ENCODE data around the gene RTRAF. TPM values are rescaled to one million over a fixed set of nuclear protein-coding genes. Genes with fewer than 3 reads are reported as not detected.

RTRAF gene
- total and polyA plus RNA-seq, 2 of the 8 experiments (the other 6 are each of a cell fraction or from before 2014, with no cell fraction given) = 149 to 359 TPM

GRCh38 chr14:51963286-51963685, 26.1 kb upstream of the RTRAF start:
- Histone ChIP-seq H3K79me1 (ENCODE audit: low read depth, low read length) (no peaks in the 10 kb centered on the region), H3K27ac (ENCODE audit: low read depth, low read length) (no peak overlapping the region), H3K79me2 (ENCODE audit: control insufficient read depth in 1 of 2, insufficient read depth in 2 of 2, low read length in 2 of 2) (no peaks in the 10 kb centered on the region), H2AFZ (ENCODE audit: low read length) (no peak overlapping the region), H3K56ac (replicated peaks; ENCODE audit: insufficient read length, low read depth, low read length) (no peak overlapping the region), H3K23ac (ENCODE audit: insufficient read length) (no peak overlapping the region), H3K9ac (replicated peaks in 1 of 4; ENCODE audit: extremely low read depth in 1 of 4, low read depth in 3 of 4, low read length in 3 of 4) (no peak overlapping the region), H2BK12ac (ENCODE audit: low read depth, low read length) (no peak overlapping the region), H4K20me1 (replicated peaks in 1 of 2; ENCODE audit: control insufficient read depth in 1 of 2, insufficient read depth in 2 of 2, low read length in 2 of 2) (no peaks in the 10 kb centered on the region), H4K5ac (ENCODE audit: insufficient read length, low read depth, low read length) (no peak overlapping the region), H3K4me1 (replicated peaks in 1 of 4; ENCODE audit: control insufficient read depth in 3 of 4, insufficient read depth in 4 of 4, low read length in 3 of 4) (peaks cover 0 to 2% (median 0%) of the 10 kb centered on the region in 4 experiments; a peak in 1 of 7 replicates), H2AK5ac (ENCODE audit: low read depth, low read length) (no peak overlapping the region), H3K4me3 (ENCODE audit: extremely low read depth in 1 of 4, insufficient read depth in 2 of 4, low read depth in 3 of 4, low read length in 4 of 4) (no peak overlapping the region), H2BK15ac (ENCODE audit: low read length) (no peak overlapping the region), H3K4ac (replicated peaks; ENCODE audit: insufficient read length, low read depth, low read length) (no peak overlapping the region), H2BK20ac (ENCODE audit: low read length) (no peak overlapping the region), H3K4me2 (ENCODE audit: insufficient read depth in 1 of 2, low read depth in 2 of 2, low read length in 2 of 2) (no peak overlapping the region), H2BK120ac (replicated peaks; ENCODE audit: low read depth, low read length) (no peak overlapping the region), H3K36me3 (ENCODE audit: control insufficient read depth in 2 of 4, insufficient read depth in 4 of 4, low read length in 3 of 4) (peaks cover 0 to 2% (median 0%) of the 10 kb centered on the region in 4 experiments; a peak in 1 of 8 replicates), H3K9me3 (ENCODE audit: insufficient read depth in 2 of 2, low read depth in 1 of 2, low read length in 1 of 2) (peaks cover 8 to 9% of the 10 kb centered on the region in 2 experiments; a peak in 2 of 4 replicates), H2BK5ac (ENCODE audit: low read depth, low read length) (no peak overlapping the region), H4K91ac (replicated peaks; ENCODE audit: insufficient read length, low read length) (no peak overlapping the region), H4K8ac (ENCODE audit: extremely low read depth, insufficient read depth, low read length) (no peak overlapping the region), H3K27me3 (replicated peaks in 1 of 4; ENCODE audit: control insufficient read depth in 3 of 4, extremely low read depth in 1 of 4, insufficient read depth in 3 of 4, low read length in 3 of 4) (no peaks in the 10 kb centered on the region), H3K18ac (ENCODE audit: extremely low read depth, low read length) (no peak overlapping the region), H3K23me2 (ENCODE audit: low read depth, low read length) (no peaks in the 10 kb centered on the region; the same call in 1 of the 2 replicates), H3K14ac (ENCODE audit: insufficient read length) (no peak overlapping the region)
- POLR2A ChIA-PET (ENCODE audit: partially characterized antibody) = no interaction called here
- CTCF ChIA-PET (ENCODE audit: partially characterized antibody) = interaction anchor here (1.0 to 2.0 kb wide), 4 partner anchors 14 to 187 kb away, joined by 3 to 7 read pairs (median 3); no protein-coding TSS in a partner anchor
- TF ChIP-seq KDM5A (IDR thresholded peaks at IDR 0.05; ENCODE audit: low read length) (no peak), SAP30 (IDR thresholded peaks at IDR 0.05; ENCODE audit: insufficient read depth, insufficient replicate concordance, low read length) (no peak), USF2 (IDR thresholded peaks at IDR 0.05; ENCODE audit: low read length) (no peak), GABPA (IDR thresholded peaks at IDR 0.05; ENCODE audit: borderline replicate concordance, insufficient read depth, low read length) (no peak), YY1 (IDR thresholded peaks at IDR 0.05; ENCODE audit: low read depth, low read length) (no peak), KDM4A (IDR thresholded peaks at IDR 0.05; ENCODE audit: low read depth, low read length, severe bottlenecking) (no peak), CHD1 (IDR thresholded peaks at IDR 0.05; ENCODE audit: low read depth, low read length) (no peak), CEBPB (IDR thresholded peaks at IDR 0.05; ENCODE audit: low read depth, low read length) (no peak), SP1 (IDR thresholded peaks at IDR 0.05; ENCODE audit: low read depth, low read length) (no peak), JUN (IDR thresholded peaks at IDR 0.05; ENCODE audit: low read depth, low read length) (no peak), BACH1 (IDR thresholded peaks at IDR 0.05; ENCODE audit: low read length) (no peak)
- FAIRE-seq (no peak), DNase-seq (ENCODE audit: low read depth in 1 of 2, low spot score in 2 of 2) (no peak)
- 85% methylated on average over 4 of the region's 4 CpGs; no CpG with 5 or more reads in 1 of the 2 experiments for WGBS, 2 experiments (ENCODE audit: extremely low coverage in 1 of 2, insufficient coverage in 1 of 2, insufficient read length in 1 of 2, insufficient replicate concordance in 2 of 2, low coverage in 1 of 2, low lambda C conversion rate in 2 of 2, missing lambda C conversion rate in 1 of 2)

Data from H1 (cell line).